Gastroesophageal sphincter (tissue), 4 donors: ENCODE data around the gene SMG6. TPM values are rescaled to one million over a fixed set of nuclear protein-coding genes. Genes with fewer than 3 reads are reported as not detected.
A peak's percentile ranks its signal among the peaks of the same experiment; 100 is the strongest.

Source experiments
- ATAC-seq: fragments of 150-250 bp; one replicate; pipeline ENCODE4 v1.9.1; 2016; ENCODE audit warnings: mild to moderate bottlenecking, moderate library complexity
- H3K27ac ChIP-seq, 4 donors: fragments of 200-600 bp; sonication (generic) in 3 of 4; 1 replicate in 3 of 4; 2 replicates in 1 of 4; pipeline ENCODE4 v1.5.1; 2016 to 2019
- H3K27me3 ChIP-seq: fragments of 200-600 bp; sonication (generic); one replicate; pipeline ENCODE4 v1.5.1; 2019
- H3K36me3 ChIP-seq, 2 donors: fragments of 200-600 bp; sonication (generic); one replicate each; pipeline ENCODE4 v1.5.1; 2019; ENCODE audit warnings: control low read depth in 1 of 2
- H3K4me1 ChIP-seq, 3 donors: fragments of 200-600 bp; sonication (generic); 1 replicate in 2 of 3; 2 replicates in 1 of 3; pipeline ENCODE4 v1.5.1; 2016 to 2019; ENCODE audit warnings: control low read depth in 2 of 3
- H3K4me3 ChIP-seq, 2 donors: fragments of 200-600 bp; sonication (generic); one replicate each; pipeline ENCODE4 v1.5.1; 2019; ENCODE audit warnings: mild to moderate bottlenecking in 1 of 2, moderate library complexity in 1 of 2
- H3K9me3 ChIP-seq, 3 donors: fragments of 200-600 bp; sonication (generic); one replicate each; pipeline ENCODE4 v1.5.1; 2017 to 2019; ENCODE audit warnings: control low read depth in 2 of 3
- CTCF ChIP-seq, 4 experiments: fragments of 200-600 bp in 2 of 4; fragments of 450-650 bp in 2 of 4; sonication (generic) in 1 of 4; IDR thresholded peaks; one replicate each; pipeline ENCODE4 v1.5.1; 2017 to 2019; ENCODE audit warnings: antibody characterized with exemption in 4 of 4, mild to moderate bottlenecking in 2 of 4, moderate library complexity in 2 of 4
- EP300 ChIP-seq: sonication (generic); formaldehyde crosslinking; IDR thresholded peaks from one replicate; pipeline ENCODE4 v1.6.1; 2017; ENCODE audit warnings: antibody characterized with exemption, mild to moderate bottlenecking
- POLR2A ChIP-seq, 2 donors: fragments of 450-650 bp; IDR thresholded peaks; one replicate each; pipeline ENCODE4 v1.6.1; 2017; ENCODE audit warnings: antibody characterized with exemption in 2 of 2, mild to moderate bottlenecking in 2 of 2, moderate library complexity in 1 of 2
- POLR2AphosphoS5 ChIP-seq: sonication (generic); formaldehyde crosslinking; IDR thresholded peaks from one replicate; pipeline ENCODE4 v1.6.1; 2017; ENCODE audit warnings: antibody characterized with exemption
- WGBS, 2 donors: methylation state at CpG; one replicate each; pipeline ENCODE4 v1.1.5; 2018; ENCODE audit warnings: low coverage in 1 of 2; 5-methylcytosine and 5-hydroxymethylcytosine counted together
- total RNA-seq, 4 donors: library from RNA; depleted of rRNA; stranded (reverse); fragments of >200 nt; gene quantifications; one replicate each; pipeline ENCODE4 v1.1.0, GENCODE V29; 2016

Gene SMG6
- total RNA-seq, 4 donors from 2014 or later = 27.2 to 75.5 (median 43.9) TPM

GRCh38 chr17:2336852-2337543 lies 33.4 kb upstream of the SMG6 start, which contains the start of gene SGSM2:
Gene SGSM2 (plus strand): TSS chr17:2337501. CDS start chr17:2337689, 188 bp downstream.
- TF ChIP-seq POLR2A (IDR thresholded peaks at IDR 0.05) (no peak), POLR2AphosphoS5 (peak; percentile 47), EP300 (no peak), CTCF (IDR thresholded peaks at IDR 0.05) (no peak)
- Histone ChIP-seq H3K27me3 (no peaks in the 10 kb centered on the region), H3K9me3 (no peaks in the 10 kb centered on the region), H3K36me3 (peaks cover 0 to 47% of the 10 kb centered on the region in 2 donors), H3K4me3 (peak within 1 kb of the TSS; percentile 75 to 98), H3K4me1 (peaks cover 0 to 40% (median 5%) of the 10 kb centered on the region in 3 donors), H3K27ac (peak within 1 kb of the TSS; percentile 76 to 95 (median 95))
- ATAC-seq = peak; percentile 77
- 0 to 3% methylated on average over 1 to 6 of the region's 77 CpGs for WGBS, 2 donors

DNA sequence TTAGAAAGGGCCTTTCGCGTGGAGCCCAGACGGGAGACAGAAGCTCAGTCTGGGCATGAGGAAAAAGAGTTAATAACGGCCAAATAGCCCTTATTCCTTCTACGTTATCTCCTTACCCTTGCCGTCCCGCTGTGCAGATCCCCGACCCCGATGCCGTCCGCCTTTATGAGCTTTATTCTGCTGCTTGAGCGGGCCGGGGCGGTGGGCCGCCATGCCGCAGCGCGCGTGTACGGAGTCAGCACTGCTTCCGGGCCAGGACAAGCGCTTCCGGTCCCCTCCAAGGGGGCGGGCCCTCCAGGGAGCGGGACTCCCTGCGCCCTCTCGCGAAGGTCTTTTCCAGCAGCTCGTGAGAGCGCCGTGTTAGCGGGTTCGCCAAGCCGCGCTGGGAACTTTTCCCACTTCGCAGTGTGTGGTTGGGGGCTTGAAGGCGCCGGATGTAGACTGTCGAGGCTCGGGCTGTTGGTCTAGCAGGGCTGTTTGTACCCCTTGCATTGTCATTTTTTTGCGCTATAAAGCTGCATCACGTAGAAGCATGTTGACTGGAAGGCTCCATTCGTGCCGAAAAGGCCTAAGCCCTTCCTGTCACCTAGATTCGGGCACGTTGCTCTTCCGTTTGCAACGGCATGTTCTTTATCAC lies 32.7 kb upstream of the SMG6 start, which contains the start of gene TSR1:
TSR1 (minus strand) TSS at position 243 of the 637 bp plus-strand sequence; CDS start at position 213, 30 bp downstream.
- Histone ChIP-seq H3K4me1 (peaks cover 0 to 40% (median 5%) of the 10 kb centered on the region in 3 donors), H3K27me3 (no peaks in the 10 kb centered on the region), H3K36me3 (peaks cover 6 to 47% of the 10 kb centered on the region in 2 donors), H3K9me3 (no peaks in the 10 kb centered on the region), H3K27ac (peak within 1 kb of the TSS; percentile 5 to 95 (median 95)), H3K4me3 (peak within 1 kb of the TSS; percentile 75 to 98)
- WGBS, 2 donors = 0 to 1% methylated on average over 3 to 23 of the region's 48 CpGs
- TF ChIP-seq POLR2A (IDR thresholded peaks at IDR 0.05) (peak; percentile 70 to 71), POLR2AphosphoS5 (peak; percentile 86), EP300 (no peak), CTCF (IDR thresholded peaks at IDR 0.05) (peak in 2 of 4 experiments; percentile 25 to 67)
- ATAC-seq = peak; percentile 89

- Histone ChIP-seq H3K27me3 (no peaks in the 10 kb centered on the region), H3K27ac (peak overlapping the region in 3 of 4 donors; percentile 95), H3K9me3 (no peaks in the 10 kb centered on the region), H3K4me3 (peak overlapping the region; percentile 75 to 98), H3K36me3 (peaks cover 8 to 47% of the 10 kb centered on the region in 2 donors), H3K4me1 (peaks cover 0 to 40% (median 5%) of the 10 kb centered on the region in 3 donors)
- TF ChIP-seq POLR2A (IDR thresholded peaks at IDR 0.05) = no peak
- no peak for TF ChIP-seq EP300
- no peak for TF ChIP-seq CTCF (IDR thresholded peaks at IDR 0.05)
- no peak for TF ChIP-seq POLR2AphosphoS5
- no peak for ATAC-seq
- WGBS, 2 donors = 4% methylated on average over 13 to 15 of the region's 17 CpGs
These were observed 32.2 kb upstream of the SMG6 start for GRCh38 chr17:2335726-2336214.

GRCh38 chr17:2331303-2331702 lies 27.7 kb upstream of the SMG6 start:
- no peaks in the 10 kb centered on the region for H3K27me3 ChIP-seq
- no peak for ATAC-seq
- no peak for TF ChIP-seq EP300
- no peak for TF ChIP-seq CTCF (IDR thresholded peaks at IDR 0.05)
- no peak for TF ChIP-seq POLR2AphosphoS5
- no peak for TF ChIP-seq POLR2A (IDR thresholded peaks at IDR 0.05)
- H3K27ac ChIP-seq = no peak overlapping the region
- H3K4me3 ChIP-seq = no peak overlapping the region
- peaks cover 0 to 16% (median 5%) of the 10 kb centered on the region in 3 donors for H3K4me1 ChIP-seq
- H3K36me3 ChIP-seq = peaks cover 13 to 91% of the 10 kb centered on the region in 2 donors
- H3K9me3 ChIP-seq = no peaks in the 10 kb centered on the region
- 40 to 68% methylated on average over 1 to 3 of the region's 3 CpGs for WGBS, 2 donors
